ENCODE results near the gene ELAVL4.

The ELAVL4 gene

GRCh38 chr1:50108497-50109059 is at the start of gene ELAVL4:
TSS of gene ELAVL4 (plus strand) at chr1:50108920. CDS start at chr1:50109190, 270 bp downstream.
- peak; percentile 98 for DNase-seq

- DNase-seq = no peak
These were observed 48.4 kb upstream of the ELAVL4 start for GRCh38 chr1:50060279-50060678.

GRCh38 chr1:50066806-50067205 is 41.9 kb upstream of the ELAVL4 start:
- no peak for DNase-seq

GRCh38 chr1:50074931-50075330 is 33.8 kb upstream of the ELAVL4 start:
- no peak for DNase-seq

- no peak for DNase-seq
These were observed 31.4 kb upstream of the ELAVL4 start for GRCh38 chr1:50077273-50077672.

GRCh38 chr1:50080904-50081586 is 27.7 kb upstream of the ELAVL4 start:
- peak; percentile 65 for DNase-seq

GRCh38 chr1:50084389-50084788 is 24.3 kb upstream of the ELAVL4 start:
- DNase-seq = no peak

DNA sequence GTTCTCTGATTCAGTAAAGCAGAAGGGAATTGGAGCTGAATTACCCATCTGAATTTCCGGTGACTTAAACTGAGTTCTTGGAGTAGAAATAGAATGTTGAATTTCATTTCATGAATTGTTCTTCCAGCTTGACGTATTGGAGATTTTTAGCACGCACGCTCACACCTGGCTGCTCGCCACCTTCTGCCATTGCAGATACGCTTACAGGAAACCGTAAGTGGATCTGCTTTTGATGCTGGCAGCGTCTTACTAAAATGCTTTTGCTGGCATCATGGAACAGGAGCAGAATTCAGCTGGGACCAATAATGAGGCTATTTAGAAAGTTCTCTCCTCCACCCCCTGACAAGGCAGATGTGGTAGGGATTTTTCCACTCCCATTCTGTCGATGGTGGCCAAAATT is 17.7 kb upstream of the ELAVL4 start:
- DNase-seq = no peak

GRCh38 chr1:50095716-50096115 is 13.0 kb upstream of the ELAVL4 start:
- no peak for DNase-seq

DNA sequence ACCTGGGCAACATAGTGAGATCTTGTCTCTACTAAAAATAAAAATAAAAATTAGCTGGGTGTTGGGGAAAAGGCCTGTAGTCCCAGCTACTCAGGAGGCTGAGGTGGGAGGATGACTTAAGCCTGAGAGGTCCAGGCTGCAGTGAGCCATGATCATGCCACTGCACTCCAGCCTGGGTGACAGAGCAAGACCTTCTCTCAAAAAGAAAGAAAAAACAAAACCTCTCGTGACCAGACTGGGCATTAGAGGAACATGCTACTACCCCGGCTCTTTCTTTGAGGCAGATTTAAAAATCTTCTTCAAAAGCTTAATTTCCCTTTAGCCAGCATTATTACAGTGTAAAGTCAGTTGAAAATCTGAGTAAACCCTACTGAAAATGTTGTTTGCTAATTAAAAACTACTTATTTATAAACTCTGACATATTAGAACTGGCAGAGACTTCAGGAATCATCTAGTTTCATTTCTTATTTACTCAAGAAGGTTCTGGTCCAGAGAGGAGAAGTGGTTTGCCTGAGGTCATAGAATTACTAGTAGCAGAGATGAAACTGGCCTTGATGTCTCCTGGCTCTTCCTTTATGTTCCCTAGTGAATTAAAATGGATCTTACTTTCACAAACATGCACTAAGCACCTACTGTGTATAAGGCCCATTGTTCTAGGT is 11.6 kb upstream of the ELAVL4 start:
- no peak for DNase-seq

DNA sequence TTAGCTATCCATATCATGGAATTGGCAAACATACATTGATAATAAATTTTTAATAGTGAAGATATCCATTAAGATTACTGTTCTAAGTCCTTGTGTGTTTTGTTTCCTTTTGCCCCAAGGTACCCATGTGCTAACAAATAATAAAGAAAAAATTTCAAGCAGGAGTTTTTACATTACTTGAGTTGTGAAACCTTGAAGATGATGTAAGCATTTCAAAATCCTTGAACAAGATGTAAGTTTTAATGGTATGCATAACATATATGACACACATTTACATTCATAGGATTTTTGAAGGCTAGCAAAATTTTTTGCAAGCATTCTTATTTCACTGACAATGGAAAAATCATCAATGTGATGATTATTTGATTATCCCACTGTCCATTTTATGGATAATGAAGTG is 10.9 kb upstream of the ELAVL4 start:
- no peak for DNase-seq

GRCh38 chr1:50098591-50099021 is 10.1 kb upstream of the ELAVL4 start:
- no peak for DNase-seq

DNA sequence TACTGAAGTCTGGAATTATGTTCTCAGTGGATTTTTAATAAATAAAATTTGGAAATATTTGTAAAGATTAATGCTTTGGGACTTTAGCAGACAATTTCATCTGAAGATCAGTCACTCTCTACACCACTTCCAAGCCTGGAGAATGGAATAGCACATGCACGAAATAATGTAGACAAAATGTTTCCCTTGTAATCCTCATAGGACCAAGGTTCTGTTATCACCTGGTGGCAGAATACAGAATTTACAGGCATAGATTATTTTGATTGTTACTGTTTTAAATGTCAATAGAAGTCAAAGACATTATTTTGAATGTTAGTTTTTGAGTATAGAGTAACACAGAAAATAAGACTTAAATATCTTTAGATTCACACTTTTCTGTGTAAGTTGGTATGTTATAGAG is 9.1 kb upstream of the ELAVL4 start:
- DNase-seq = no peak

DNA sequence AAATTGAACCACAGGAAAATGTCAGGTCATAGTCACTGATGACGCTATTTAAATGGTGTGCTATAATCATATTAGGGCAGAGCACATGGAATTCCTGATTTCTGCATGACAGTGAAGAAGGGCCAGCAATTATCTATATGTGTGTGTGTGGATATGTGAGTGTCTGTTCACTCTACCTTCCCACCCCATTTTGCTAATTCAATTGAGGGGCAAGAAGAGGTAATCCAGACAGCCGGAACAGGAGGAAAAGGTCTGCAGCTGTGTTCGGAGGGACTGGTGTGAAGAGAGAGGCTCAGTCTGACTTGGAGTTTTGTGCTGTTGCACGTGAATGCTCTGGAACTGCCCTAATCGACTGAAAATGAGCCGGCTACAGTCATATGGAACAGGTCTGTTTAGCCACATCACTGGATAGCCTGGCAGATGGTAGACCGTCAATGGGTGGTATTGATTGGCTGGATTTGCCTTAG is 5.1 kb upstream of the ELAVL4 start:
- DNase-seq = no peak

- peak; percentile 54 for DNase-seq
These were observed 3.3 kb upstream of the ELAVL4 start for GRCh38 chr1:50105433-50105832.

DNA sequence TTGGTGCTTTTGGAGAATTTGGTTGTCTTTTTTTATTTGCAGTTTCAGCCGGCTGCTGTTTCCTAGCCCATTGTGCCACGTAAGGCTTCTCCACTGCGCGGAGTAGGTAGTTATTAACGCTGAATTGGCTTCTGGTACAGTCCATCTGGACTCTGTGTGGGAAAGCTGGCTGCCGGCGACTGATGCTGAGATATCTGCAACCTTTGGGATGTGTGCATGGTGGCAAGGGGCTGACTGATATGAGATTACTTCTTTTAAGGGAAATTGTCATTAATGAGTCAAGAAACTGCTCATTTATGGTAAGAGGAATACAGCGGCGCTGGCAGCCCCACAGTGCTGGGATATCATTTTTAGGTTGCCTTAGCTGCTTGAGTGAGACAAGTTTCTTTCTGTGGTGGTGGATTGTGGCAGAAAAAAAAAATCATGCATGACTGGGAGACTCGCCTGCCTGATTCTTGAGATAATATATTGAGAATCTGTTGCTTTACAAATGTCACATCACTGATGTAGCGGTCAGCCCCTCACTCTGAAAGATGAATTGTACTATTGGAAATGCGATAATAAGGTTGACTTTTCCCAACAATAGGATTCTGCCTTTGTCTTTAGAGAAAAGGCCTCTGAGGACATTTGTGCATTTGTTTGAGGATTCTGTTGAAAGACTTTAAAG is 2.5 kb upstream of the ELAVL4 start:
- DNase-seq = no peak

DNA sequence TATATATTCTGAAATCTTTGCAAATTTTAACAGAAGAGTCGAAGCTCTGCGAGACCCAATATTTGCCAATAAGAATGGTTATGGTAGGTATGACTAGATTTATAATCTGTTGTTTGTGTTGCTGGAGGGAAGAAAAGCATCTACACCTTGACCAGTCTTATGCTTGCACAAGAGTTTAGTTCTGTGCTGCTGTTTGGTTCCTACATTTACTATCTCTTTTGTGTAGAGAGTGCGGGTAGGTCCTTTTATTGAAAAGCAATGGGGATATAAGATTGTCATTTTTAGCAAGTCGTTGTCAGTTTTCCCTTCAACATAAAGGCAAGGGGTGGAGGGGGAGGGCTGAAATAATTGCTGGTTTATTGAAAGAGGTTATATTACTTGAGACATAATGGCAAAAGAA is 396 bp downstream of the ELAVL4 start:
- DNase-seq = no peak

DNA sequence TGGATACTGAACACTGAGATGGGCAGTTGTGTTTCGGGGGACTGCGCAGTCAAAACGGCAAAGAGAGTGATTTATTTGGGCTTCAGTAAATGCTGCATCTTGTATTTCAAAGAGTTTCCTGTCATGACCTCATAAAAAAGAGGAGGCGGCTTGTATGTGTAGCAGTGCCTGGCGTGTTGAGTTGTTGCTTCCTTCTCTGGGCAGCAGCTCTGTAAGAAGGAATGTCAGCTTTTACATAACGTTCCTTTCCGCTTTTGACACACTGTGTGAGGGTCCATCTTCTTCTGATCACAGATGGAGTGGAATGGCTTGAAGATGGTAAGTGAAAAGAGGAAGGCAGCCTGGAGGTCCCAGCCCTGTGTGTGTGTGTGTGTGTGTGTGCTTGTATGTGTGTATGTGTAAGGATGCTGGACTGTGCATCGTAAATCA is 941 bp downstream of the ELAVL4 start:
- peak; percentile 76 for DNase-seq

- no peak for DNase-seq
These were observed 1.4 kb downstream of the ELAVL4 start for GRCh38 chr1:50110151-50110550.

DNA sequence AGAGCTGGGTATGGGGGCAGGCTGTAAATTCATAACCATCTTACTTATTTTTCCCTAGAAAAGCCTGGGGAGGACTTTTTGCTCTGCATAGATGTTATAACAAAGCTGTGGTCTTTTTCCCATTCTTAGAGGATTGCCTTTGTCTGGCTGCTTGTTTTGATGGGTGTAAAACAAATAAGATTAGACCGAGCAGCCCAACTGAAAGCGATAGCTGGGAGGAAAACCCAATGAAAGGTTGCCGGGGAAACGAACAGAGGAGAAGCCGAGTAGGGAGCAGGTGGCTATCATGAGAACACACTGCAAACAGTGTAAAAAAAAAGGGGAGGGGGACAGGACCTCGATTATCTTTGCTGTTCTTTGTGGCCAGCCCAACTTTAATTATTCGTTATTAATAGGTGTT is 1.9 kb downstream of the ELAVL4 start:
- peak; percentile 97 for DNase-seq

DNA sequence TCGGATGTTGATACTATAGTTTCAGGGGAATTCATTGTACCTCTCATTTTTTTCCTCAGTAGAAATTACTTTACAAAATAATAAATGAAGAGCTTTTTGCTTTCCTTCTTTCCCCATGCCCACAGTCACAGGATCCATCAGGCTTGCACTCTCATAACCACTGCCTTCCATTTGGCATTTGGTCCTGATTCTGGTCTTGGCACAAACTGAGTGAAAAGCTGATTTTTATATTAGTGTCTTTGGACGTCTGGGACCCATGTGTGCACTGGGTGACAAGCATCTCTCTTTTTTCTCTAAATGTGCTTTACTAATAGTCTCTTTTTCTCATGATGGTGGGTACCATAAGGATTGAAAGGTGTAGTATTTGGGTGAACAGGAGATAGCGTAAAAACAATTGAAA is 2.8 kb downstream of the ELAVL4 start:
- DNase-seq = no peak

- no peak for DNase-seq
These were observed 3.5 kb downstream of the ELAVL4 start for GRCh38 chr1:50112193-50112592.

- no peak for DNase-seq
These were observed 14.4 kb downstream of the ELAVL4 start for GRCh38 chr1:50123071-50123470.
